Fibroblast of villous mesenchyme (primary cell): ENCODE measurements around the gene SPATA20. TPM values are rescaled to one million over a fixed set of nuclear protein-coding genes. Genes with fewer than 3 reads are reported as not detected.

Experiments
- DNase-seq: peaks from one replicate; pipeline ENCODE4 v3.0.0-alpha.2; 2010; ENCODE audit warnings: low read depth
- H3K4me3 ChIP-seq: 2 replicates; pipeline ENCODE4 v1.5.1; 2011; ENCODE audit warnings: low read depth, mild to moderate bottlenecking, low read length
- total RNA-seq: library from RNA; depleted of rRNA; stranded (reverse); fragments of >200 nt; gene quantifications from 2 replicates; pipeline ENCODE4 v1.2.3, GENCODE V29; 2012
- TF ChIP-seq, protein P1 (sequence below): IDR thresholded peaks from 2 replicates; pipeline ENCODE4 v1.5.1; 2012; ENCODE audit warnings: low read depth, mild to moderate bottlenecking, low read length; ENCODE audit not compliant: insufficient read depth

The SPATA20 gene
- total RNA-seq, 1 donor, result 102 TPM

GRCh38 chr17:50539762-50540559 lies 7.0 kb upstream of the SPATA20 start:
- H3K4me3 ChIP-seq, result no peak overlapping the region
- TF ChIP-seq, protein P1, sequence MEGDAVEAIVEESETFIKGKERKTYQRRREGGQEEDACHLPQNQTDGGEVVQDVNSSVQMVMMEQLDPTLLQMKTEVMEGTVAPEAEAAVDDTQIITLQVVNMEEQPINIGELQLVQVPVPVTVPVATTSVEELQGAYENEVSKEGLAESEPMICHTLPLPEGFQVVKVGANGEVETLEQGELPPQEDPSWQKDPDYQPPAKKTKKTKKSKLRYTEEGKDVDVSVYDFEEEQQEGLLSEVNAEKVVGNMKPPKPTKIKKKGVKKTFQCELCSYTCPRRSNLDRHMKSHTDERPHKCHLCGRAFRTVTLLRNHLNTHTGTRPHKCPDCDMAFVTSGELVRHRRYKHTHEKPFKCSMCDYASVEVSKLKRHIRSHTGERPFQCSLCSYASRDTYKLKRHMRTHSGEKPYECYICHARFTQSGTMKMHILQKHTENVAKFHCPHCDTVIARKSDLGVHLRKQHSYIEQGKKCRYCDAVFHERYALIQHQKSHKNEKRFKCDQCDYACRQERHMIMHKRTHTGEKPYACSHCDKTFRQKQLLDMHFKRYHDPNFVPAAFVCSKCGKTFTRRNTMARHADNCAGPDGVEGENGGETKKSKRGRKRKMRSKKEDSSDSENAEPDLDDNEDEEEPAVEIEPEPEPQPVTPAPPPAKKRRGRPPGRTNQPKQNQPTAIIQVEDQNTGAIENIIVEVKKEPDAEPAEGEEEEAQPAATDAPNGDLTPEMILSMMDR, result no peak
- no peak for DNase-seq

GRCh38 chr17:50540560-50541401 lies 6.2 kb upstream of the SPATA20 start:
- TF ChIP-seq, protein P1, result no peak
- H3K4me3 ChIP-seq, result no peak overlapping the region
- no peak for DNase-seq

DNA sequence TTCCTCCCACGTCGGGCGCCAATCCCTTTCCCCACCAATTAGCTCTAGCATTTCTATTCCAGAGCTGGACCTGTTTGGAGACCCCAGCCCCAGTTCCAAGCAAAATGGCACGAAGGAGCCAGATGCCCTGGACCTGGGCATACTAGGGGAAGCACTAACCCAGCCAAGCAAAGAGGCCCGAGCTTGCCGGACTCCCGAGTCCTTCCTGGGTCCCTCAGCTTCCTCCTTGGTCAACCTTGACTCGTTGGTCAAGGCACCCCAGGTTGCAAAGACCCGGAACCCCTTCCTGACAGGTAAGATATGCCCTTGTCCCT lies 5.6 kb upstream of the SPATA20 start:
- DNase-seq, result no peak
- peak overlapping the region; percentile 61 for H3K4me3 ChIP-seq
- TF ChIP-seq, protein P1, result no peak

DNA sequence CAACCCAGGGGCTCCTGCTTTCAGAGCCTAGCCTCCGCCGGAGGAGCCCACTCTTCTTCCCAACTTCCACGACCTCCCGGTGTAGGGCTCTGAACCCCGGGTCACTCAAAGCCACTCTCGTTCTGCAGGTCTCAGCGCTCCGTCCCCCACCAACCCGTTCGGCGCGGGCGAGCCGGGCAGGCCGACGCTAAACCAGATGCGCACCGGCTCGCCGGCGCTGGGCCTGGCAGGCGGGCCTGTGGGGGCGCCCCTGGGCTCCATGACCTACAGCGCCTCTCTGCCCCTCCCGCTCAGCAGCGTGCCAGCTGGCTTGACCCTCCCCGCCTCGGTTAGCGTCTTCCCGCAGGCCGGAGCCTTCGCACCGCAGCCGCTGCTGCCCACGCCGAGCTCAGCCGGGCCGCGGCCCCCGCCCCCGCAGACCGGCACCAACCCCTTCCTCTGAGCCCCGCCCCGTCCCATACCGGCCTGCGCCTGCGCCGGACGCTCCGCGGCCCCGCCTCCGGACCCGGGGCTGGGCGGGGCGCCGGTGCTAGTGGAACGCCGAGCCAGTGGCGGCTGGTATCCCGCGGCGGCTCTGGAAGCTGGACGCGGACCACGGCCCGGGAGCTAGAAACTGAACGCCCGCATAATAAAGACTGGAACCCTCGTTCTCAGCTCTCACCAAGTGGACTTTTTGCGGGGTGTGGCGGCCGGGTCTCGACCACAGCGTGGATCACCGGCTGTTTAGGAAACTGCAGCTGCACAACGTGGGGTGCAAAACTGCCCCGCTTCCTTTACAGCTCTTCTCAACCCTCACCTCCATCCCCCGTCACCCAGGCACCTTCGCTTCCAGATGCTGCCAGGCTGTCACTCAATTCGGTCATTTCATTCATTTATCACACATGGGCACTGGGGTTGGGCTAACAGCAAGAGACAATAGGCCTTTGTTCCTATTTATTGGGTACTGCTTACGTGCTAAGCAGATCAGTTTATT lies 5.0 kb upstream of the SPATA20 start:
- TF ChIP-seq, protein P1, result peak; percentile 18
- peak; percentile 77 for DNase-seq
- peak overlapping the region; percentile 61 for H3K4me3 ChIP-seq

DNA sequence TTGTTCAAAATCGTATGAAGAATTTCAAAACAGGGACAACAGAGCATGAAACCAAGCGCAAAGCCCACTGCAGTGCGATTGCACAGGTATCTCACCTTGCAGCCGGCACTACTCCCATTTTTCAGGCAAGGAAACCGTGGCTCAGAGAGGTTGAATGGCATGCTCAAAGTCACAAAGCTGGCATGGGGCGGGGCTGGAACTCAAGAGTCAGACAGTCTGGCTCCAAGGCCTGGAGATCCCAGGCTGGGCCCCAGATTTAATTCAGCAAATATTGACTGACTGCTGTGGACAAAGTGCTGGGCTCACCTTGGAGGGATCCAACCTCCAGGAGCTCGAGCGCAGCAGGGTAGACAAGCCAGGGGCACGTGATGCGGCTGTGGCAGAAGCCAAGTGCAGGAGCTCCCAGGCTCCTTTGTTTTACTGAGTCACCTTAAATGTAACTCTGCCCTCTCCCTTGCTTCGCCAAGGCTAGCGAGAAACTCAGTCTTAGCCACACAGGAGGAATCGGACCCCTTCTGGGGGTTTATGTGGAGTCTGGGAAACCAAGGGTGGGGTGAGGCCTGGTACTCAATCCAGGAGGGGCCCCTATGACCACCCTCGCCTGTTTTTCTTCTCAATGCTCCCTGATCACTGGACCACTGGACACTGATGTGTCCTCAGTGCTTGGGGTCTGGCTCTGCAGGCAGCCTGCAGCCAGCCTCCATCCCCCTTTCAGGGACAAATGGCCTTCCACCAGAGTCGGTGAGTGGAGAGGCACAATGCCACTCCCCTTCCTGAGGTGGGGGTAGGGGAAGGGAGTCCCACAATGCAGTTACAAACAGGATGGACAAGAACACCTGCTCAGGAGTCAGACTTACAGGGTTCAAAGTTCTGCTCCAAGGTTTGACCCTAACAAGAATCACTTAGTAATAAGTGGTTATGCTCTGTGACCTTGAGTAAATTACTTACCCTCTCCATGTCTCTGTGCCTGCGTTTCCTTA lies 3.9 kb upstream of the SPATA20 start:
- TF ChIP-seq, protein P1, result no peak
- peak overlapping the region; percentile 61 for H3K4me3 ChIP-seq
- no peak for DNase-seq
